K562 (cell line): ENCODE results near the gene MVP. TPM values are rescaled to one million over a fixed set of nuclear protein-coding genes. Genes with fewer than 3 reads are reported as not detected.

ENCODE experiments used
- ATAC-seq: fragments of 200-7000 bp; cut with Tn5 transposase; 3 replicates; pipeline ENCODE4 v1.9.1; 2020; ENCODE audit warnings: moderate library complexity
- BruUV-seq: library from RNA; stranded (reverse); fragments of 400-500 nt; replicated peaks from 2 replicates; lab custom pipeline; 2021; lab: Mats Ljungman, UMichigan
- CTCF ChIA-PET: fragments of 300-600 bp; formaldehyde crosslinking; extraction: SDS; loops from one replicate; lab custom pipeline; 2021; ENCODE audit warnings: low intra/inter-chr PET ratio; lab: Yijun Ruan, JAX
- POLR2A ChIA-PET: fragments of 300-600, 350-650 bp; sonication (Branson Sonifier 250); formaldehyde crosslinking; extraction: SDS; loops from one replicate; lab custom pipeline; 2021; ENCODE audit warnings: antibody characterized with exemption, inconsistent platforms; lab: Yijun Ruan, JAX
- DNase-seq, 4 experiments: peaks; one replicate each; pipeline versions ENCODE4 v3.0.0 to v3.0.0-alpha.2; 2011 to 2018; ENCODE audit warnings: low spot score in 3 of 4, mixed read lengths in 3 of 4; ENCODE audit errors: extremely low read depth in 1 of 4
- FAIRE-seq: peaks from 2 replicates; lab custom pipeline; 2011; peaks lifted over from hg19 to GRCh38; lab: Jason Lieb, UNC
- H2AFZ ChIP-seq: 2 replicates; pipeline ENCODE4 v1.6.0; 2011; ENCODE audit warnings: low read depth, low read length, control low read depth, inconsistent platforms
- H3K27ac ChIP-seq: fragments of 200-600 bp; 3 replicates; pipeline ENCODE4 v1.8.0; 2011; ENCODE audit warnings: low read depth, mild to moderate bottlenecking, control low read depth, inconsistent platforms, low read length, moderate library complexity, mixed read lengths; ENCODE audit errors: extremely low read depth
- H3K27me3 ChIP-seq, 2 experiments: fragments of 300-600 bp in 1 of 2; 2 replicates in 1 of 2; 3 replicates in 1 of 2; pipeline versions ENCODE4 v1.6.0 to v1.8.0; 2011; ENCODE audit warnings: inconsistent platforms in 2 of 2, low read length in 2 of 2, mild to moderate bottlenecking in 1 of 2, mixed read lengths in 1 of 2, moderate library complexity in 1 of 2; ENCODE audit not compliant: control insufficient read depth in 2 of 2, insufficient read depth in 2 of 2
- H3K36me3 ChIP-seq: fragments of 300-600 bp; 3 replicates; pipeline ENCODE4 v1.8.0; 2011; ENCODE audit warnings: mild to moderate bottlenecking, low read length, inconsistent platforms; ENCODE audit not compliant: control insufficient read depth, insufficient read depth
- H3K4me1 ChIP-seq, 2 experiments: fragments of 200-600 bp in 1 of 2; replicated peaks in 1 of 2; 2 replicates in 1 of 2; 3 replicates in 1 of 2; pipeline versions ENCODE4 v1.5.1 to v1.8.0; 2011; ENCODE audit warnings: inconsistent platforms in 2 of 2, low read length in 2 of 2, mild to moderate bottlenecking in 1 of 2, mixed read lengths in 1 of 2, moderate library complexity in 1 of 2; ENCODE audit not compliant: control insufficient read depth in 2 of 2, insufficient read depth in 2 of 2
- H3K4me2 ChIP-seq: 2 replicates; pipeline ENCODE4 v1.6.1; 2011; ENCODE audit warnings: low read length, control low read depth, inconsistent platforms, mixed read lengths; ENCODE audit not compliant: insufficient read depth
- H3K4me3 ChIP-seq: fragments of 200-600 bp; sonication (generic), shearing (Covaris generic); 2 replicates; pipeline ENCODE4 v1.5.1; 2016; ENCODE audit warnings: control low read depth, inconsistent platforms
- H3K79me2 ChIP-seq: fragments of 200-600 bp; 3 replicates; pipeline ENCODE4 v1.8.0; 2011; ENCODE audit warnings: low read length, inconsistent platforms; ENCODE audit not compliant: control insufficient read depth, insufficient read depth
- H3K9ac ChIP-seq, 2 experiments: 2 replicates each; pipeline versions ENCODE4 v1.6.0 to v1.6.1; 2011; ENCODE audit warnings: low read depth in 2 of 2, low read length in 2 of 2, control low read depth in 1 of 2, inconsistent platforms in 1 of 2, mild to moderate bottlenecking in 1 of 2, mixed read lengths in 1 of 2; ENCODE audit not compliant: insufficient read depth in 1 of 2
- H3K9me1 ChIP-seq: one replicate; pipeline ENCODE4 v1.6.0; 2011; ENCODE audit warnings: inconsistent platforms, mild to moderate bottlenecking, low read length, moderate library complexity; ENCODE audit not compliant: control insufficient read depth, insufficient read depth
- H3K9me3 ChIP-seq: replicated peaks from 2 replicates; pipeline ENCODE4 v1.5.1; 2011; ENCODE audit warnings: low read depth, low read length, inconsistent platforms; ENCODE audit not compliant: control insufficient read depth, insufficient read depth
- H4K20me1 ChIP-seq: replicated peaks from 2 replicates; pipeline ENCODE4 v1.6.1; 2011; ENCODE audit warnings: low read length, inconsistent platforms, mixed read lengths; ENCODE audit not compliant: control insufficient read depth, insufficient read depth
- EWSR1 ChIP-seq: fragments of 450-650 bp; IDR thresholded peaks from 2 replicates; pipeline ENCODE4 v1.6.1; 2018; ENCODE audit warnings: borderline replicate concordance, mild to moderate bottlenecking, low read depth, moderate library complexity; ENCODE audit not compliant: partially characterized antibody
- HBP1 ChIP-seq: fragments of 450-650 bp; formaldehyde crosslinking; IDR thresholded peaks from 2 replicates; pipeline ENCODE4 v1.4.0; 2022; ENCODE audit warnings: missing genetic modification characterization
- MCM5 ChIP-seq: fragments of 450-650 bp; IDR thresholded peaks from 2 replicates; pipeline ENCODE4 v1.6.1; 2016; ENCODE audit warnings: low read depth
- MLX ChIP-seq, 2 experiments: fragments of 450-650 bp in 1 of 2; sonication (generic) in 1 of 2; formaldehyde crosslinking; conservative IDR thresholded peaks; 2 replicates each; pipeline versions ENCODE4 v1.4.0 to v1.8.1; 2020 to 2022; ENCODE audit warnings: mild to moderate bottlenecking in 1 of 2, missing genetic modification reagents in 1 of 2
- PHTF2 ChIP-seq: fragments of 250-450 bp; sonication (Bioruptor Pico); IDR thresholded peaks from 2 replicates; pipeline ENCODE4 v1.5.0; 2021; ENCODE audit warnings: mild to moderate bottlenecking
- ZFP91 ChIP-seq: sonication (generic); formaldehyde crosslinking; IDR thresholded peaks from 2 replicates; pipeline ENCODE4 v1.8.0; 2022; ENCODE audit warnings: mild to moderate bottlenecking, missing genetic modification reagents
- WGBS: fragments of 100-300 bp; shearing (Covaris generic); methylation state at CpG from one replicate; pipeline ENCODE4 v1.1.6; 2016; ENCODE audit warnings: low coverage, mixed read lengths; ENCODE audit not compliant: insufficient coverage; ENCODE audit errors: missing lambda C conversion rate; 5-methylcytosine and 5-hydroxymethylcytosine counted together
- in situ Hi-C: fragments of 300-500 bp; cut with MboI; formaldehyde crosslinking; loops from 4 replicates; pipeline ENCODE4 v1.15.0; 2018; ENCODE audit warnings: inconsistent platforms, mixed read lengths
- intact Hi-C: fragments of 100-400 bp; cut with micrococcal nuclease; formaldehyde crosslinking; loops from 2 replicates; pipeline ENCODE4 v1.14.2; 2022
- polyA plus RNA-seq, 8 experiments: library from polyadenylated mRNA; depleted of rRNA in 4 of 8; stranded (reverse) in 5 of 8; unstranded in 3 of 8; fragments of >200 nt; fragmentation: Nextera tagmentation in 2 of 8; fragmentation: Illumina TruSeq in 1 of 8; extraction: Ambion mirVana in 2 of 8; extraction: Trizol in 1 of 8; gene quantifications; 2 replicates each; pipeline versions ENCODE4 v1.2.1 to v1.2.3, GENCODE V29; 2011 to 2014; ENCODE audit warnings: inconsistent platforms in 1 of 8, missing spikeins in 1 of 8
- total RNA-seq, 7 experiments: library from RNA; depleted of rRNA in 6 of 7; stranded (reverse); fragments of >200 nt in 6 of 7; fragmentation: Illumina TruSeq in 2 of 7; extraction: Trizol in 2 of 7; gene quantifications; 2 replicates each; pipeline versions ENCODE4 v1.2.1 to v1.2.3, GENCODE V29; 2011 to 2021; ENCODE audit warnings: low replicate concordance in 1 of 7

The MVP gene
- total and polyA plus RNA-seq, 9 of the 15 experiments (the other 6 are each of a cell fraction or from before 2014, with no cell fraction given), result 0.39 to 1.9 (median 0.76) TPM; not detected in 2

GRCh38 chr16:29873319-29873718 is 53.1 kb downstream of the MVP start:
- peaks cover 8 to 36% of the 10 kb centered on the region in 2 experiments; a peak in 4 of 5 replicates for H3K4me1 ChIP-seq
- H3K4me2 ChIP-seq, result no peak overlapping the region
- no TSS peak for BruUV-seq
- DNase-seq (no peak), FAIRE-seq (no peak), ATAC-seq (no peak)
- no peak overlapping the region for H3K4me3 ChIP-seq
- H3K9me3 ChIP-seq, result no peaks in the 10 kb centered on the region
- TF ChIP-seq MCM5, result no peak
- TF ChIP-seq ZFP91 (CRISPR knock-in tag), result no peak
- no peak for TF ChIP-seq MLX (CRISPR knock-in tag; conservative IDR thresholded peaks at IDR 0.05)
- no peak for TF ChIP-seq HBP1 (CRISPR knock-in tag)
- no peak for TF ChIP-seq PHTF2
- no peak for TF ChIP-seq EWSR1
- in situ Hi-C loops, result no loop called here
- 57% methylated on average over 19 of the region's 26 CpGs for WGBS
- no peaks in the 10 kb centered on the region for H4K20me1 ChIP-seq
- H3K27ac ChIP-seq, result no peak overlapping the region
- ChIA-PET CTCF (no interaction called here), POLR2A (interaction anchor here (2.0 kb wide), 1 partner anchor 10 kb away, joined by 6 read pairs; the partner anchor contains the start of gene CDIPT)
- no peaks in the 10 kb centered on the region for H3K79me2 ChIP-seq
- H3K36me3 ChIP-seq, result no peaks in the 10 kb centered on the region
- H2AFZ ChIP-seq, result no peak overlapping the region
- H3K27me3 ChIP-seq, result no peaks in the 10 kb centered on the region; a peak in 1 of 5 replicates
- peak overlapping the region in 1 of 2 experiments; percentile 43; a peak in 1 of 4 replicates for H3K9ac ChIP-seq
- no peaks in the 10 kb centered on the region for H3K9me1 ChIP-seq
- intact Hi-C loops, result no loop called here
